BE2C (cell line): ENCODE results near the gene LPIN2.

ENCODE experiments used
- DNase-seq: peaks from one replicate; pipeline ENCODE4 v3.0.0-alpha.2; 2020
- H3K27me3 ChIP-seq: fragments of 250-450 bp; sonication (Bioruptor Pico); 2 replicates; pipeline ENCODE4 v1.5.1; 2020; ENCODE audit warnings: mild to moderate bottlenecking
- H3K36me3 ChIP-seq: fragments of 250-450 bp; sonication (Bioruptor Pico); 2 replicates; pipeline ENCODE4 v1.5.1; 2020; ENCODE audit warnings: mild to moderate bottlenecking
- H3K4me1 ChIP-seq: fragments of 250-450 bp; sonication (Bioruptor Pico); 2 replicates; pipeline ENCODE4 v1.5.1; 2020
- H3K4me3 ChIP-seq: 2 replicates; pipeline ENCODE4 v1.5.1; 2011; ENCODE audit warnings: low read depth, low read length
- H3K9me3 ChIP-seq: fragments of 250-450 bp; sonication (Bioruptor Pico); 2 replicates; pipeline ENCODE4 v1.5.1; 2020
- CTCF ChIP-seq: IDR thresholded peaks from 2 replicates; pipeline ENCODE4 v1.5.1; 2012; ENCODE audit warnings: mild to moderate bottlenecking, low read depth, low read length

LPIN2 gene

GRCh38 chr18:3057526-3057925 lies 44.6 kb upstream of the LPIN2 start:
- H3K36me3 ChIP-seq, result no peaks in the 10 kb centered on the region
- H3K4me3 ChIP-seq, result no peak overlapping the region
- H3K27me3 ChIP-seq, result no peaks in the 10 kb centered on the region
- no peak for TF ChIP-seq CTCF
- H3K9me3 ChIP-seq, result no peaks in the 10 kb centered on the region
- no peak for DNase-seq
- no peaks in the 10 kb centered on the region for H3K4me1 ChIP-seq

- no peak overlapping the region for H3K4me3 ChIP-seq
- no peaks in the 10 kb centered on the region for H3K9me3 ChIP-seq
- H3K36me3 ChIP-seq, result no peaks in the 10 kb centered on the region
- no peak for DNase-seq
- no peaks in the 10 kb centered on the region for H3K27me3 ChIP-seq
- no peak for TF ChIP-seq CTCF
- no peaks in the 10 kb centered on the region for H3K4me1 ChIP-seq
These were observed 43.4 kb upstream of the LPIN2 start for GRCh38 chr18:3056311-3056710.

- H3K9me3 ChIP-seq, result no peaks in the 10 kb centered on the region
- H3K4me1 ChIP-seq, result no peaks in the 10 kb centered on the region
- DNase-seq, result no peak
- H3K4me3 ChIP-seq, result no peak overlapping the region
- no peaks in the 10 kb centered on the region for H3K27me3 ChIP-seq
- TF ChIP-seq CTCF, result no peak
- H3K36me3 ChIP-seq, result no peaks in the 10 kb centered on the region
These were observed 42.9 kb upstream of the LPIN2 start for GRCh38 chr18:3055816-3056215.

- Histone ChIP-seq H3K4me1 (no peaks in the 10 kb centered on the region), H3K36me3 (no peaks in the 10 kb centered on the region), H3K4me3 (no peak overlapping the region), H3K27me3 (no peaks in the 10 kb centered on the region), H3K9me3 (no peaks in the 10 kb centered on the region)
- TF ChIP-seq CTCF, result no peak
- DNase-seq, result no peak
These were observed 42.3 kb upstream of the LPIN2 start for GRCh38 chr18:3055186-3055728.

- DNase-seq, result no peak
- no peak for TF ChIP-seq CTCF
- Histone ChIP-seq H3K4me3 (no peak overlapping the region), H3K36me3 (no peaks in the 10 kb centered on the region), H3K27me3 (no peaks in the 10 kb centered on the region), H3K9me3 (no peaks in the 10 kb centered on the region), H3K4me1 (no peaks in the 10 kb centered on the region)
These were observed 41.8 kb upstream of the LPIN2 start for GRCh38 chr18:3054780-3055179.

- no peaks in the 10 kb centered on the region for H3K36me3 ChIP-seq
- DNase-seq, result no peak
- H3K4me1 ChIP-seq, result no peaks in the 10 kb centered on the region
- no peak for TF ChIP-seq CTCF
- H3K9me3 ChIP-seq, result no peaks in the 10 kb centered on the region
- H3K27me3 ChIP-seq, result no peaks in the 10 kb centered on the region
- no peak overlapping the region for H3K4me3 ChIP-seq
These were observed 41.3 kb upstream of the LPIN2 start for GRCh38 chr18:3054214-3054613.
